HUES6 (cell line): ENCODE results near the gene ATP8A1.
"Not testable (repeated sequence)": the region's sequence is repeated elsewhere in the genome, so short reads cannot be mapped to it uniquely, and the experiment has no call there.

Experiments
- H3K27ac ChIP-seq: 2 replicates; pipeline ENCODE4 v1.7.0; 2013; ENCODE audit warnings: low read depth, mild to moderate bottlenecking, low read length, inconsistent platforms
- H3K27me3 ChIP-seq: 2 replicates; pipeline ENCODE4 v1.6.1; 2013; ENCODE audit warnings: low read length; ENCODE audit not compliant: control insufficient read depth, insufficient read depth
- H3K36me3 ChIP-seq: 2 replicates; pipeline ENCODE4 v1.6.1; 2013; ENCODE audit warnings: low read length; ENCODE audit not compliant: control insufficient read depth, insufficient read depth
- H3K4me1 ChIP-seq: 2 replicates; pipeline ENCODE4 v1.6.1; 2013; ENCODE audit warnings: low read length; ENCODE audit not compliant: control insufficient read depth, insufficient read depth
- H3K4me3 ChIP-seq: 2 replicates; pipeline ENCODE4 v1.5.1; 2013; ENCODE audit warnings: low read depth, low read length
- H3K9ac ChIP-seq: one replicate; pipeline ENCODE4 v1.6.1; 2013; ENCODE audit warnings: mild to moderate bottlenecking, low read length
- H3K9me3 ChIP-seq: 2 replicates; pipeline ENCODE4 v1.6.1; 2013; ENCODE audit warnings: low read depth, low read length; ENCODE audit not compliant: control insufficient read depth, insufficient read depth

The ATP8A1 gene

GRCh38 chr4:42464550-42465094, 192.3 kb downstream of the ATP8A1 start:
- Histone ChIP-seq H3K9ac (no peak overlapping the region), H3K4me1 (no peaks in the 10 kb centered on the region), H3K36me3 (no peaks in the 10 kb centered on the region), H3K9me3 (no peaks in the 10 kb centered on the region), H3K27me3 (no peaks in the 10 kb centered on the region), H3K27ac (no peak overlapping the region), H3K4me3 (no peak overlapping the region)

GRCh38 chr4:42461216-42461615, 195.7 kb downstream of the ATP8A1 start:
- H3K4me1 ChIP-seq: peaks cover 21% of the 10 kb centered on the region
- not testable (repeated sequence) for H3K27me3 ChIP-seq, H3K36me3 ChIP-seq, H3K27ac ChIP-seq, H3K9ac ChIP-seq, H3K9me3 ChIP-seq, H3K4me3 ChIP-seq

- H3K27me3 ChIP-seq: no peaks in the 10 kb centered on the region
- H3K36me3 ChIP-seq: no peaks in the 10 kb centered on the region
- H3K27ac ChIP-seq: no peak overlapping the region
- no peak overlapping the region for H3K4me3 ChIP-seq
- no peak overlapping the region for H3K9ac ChIP-seq
- peaks cover 21% of the 10 kb centered on the region for H3K4me1 ChIP-seq
- H3K9me3 ChIP-seq: no peaks in the 10 kb centered on the region
Measured at GRCh38 chr4:42460043-42460442, 196.9 kb downstream of the ATP8A1 start.

DNA sequence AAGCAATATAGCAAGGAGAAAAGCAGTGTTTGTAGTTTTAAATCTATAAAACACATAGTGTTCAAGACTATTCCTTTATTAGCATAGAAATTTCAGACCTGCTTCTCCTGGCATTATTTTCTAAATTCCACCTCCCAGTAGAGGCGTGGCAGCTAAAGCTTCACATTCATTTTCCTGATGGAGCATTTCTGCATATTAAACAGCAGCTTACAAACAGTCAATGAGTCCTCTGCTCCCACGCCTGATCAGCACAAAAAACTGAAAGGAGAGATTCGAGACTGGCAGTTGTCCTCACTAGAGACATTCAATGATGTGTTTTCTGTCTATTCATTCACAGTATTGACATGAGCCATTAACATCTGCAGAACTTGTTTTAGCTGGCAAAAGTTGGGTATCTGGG, 198.2 kb downstream of the ATP8A1 start:
- Histone ChIP-seq H3K27ac (no peak overlapping the region), H3K4me3 (no peak overlapping the region), H3K9ac (no peak overlapping the region), H3K36me3 (no peaks in the 10 kb centered on the region), H3K4me1 (peaks cover 21% of the 10 kb centered on the region), H3K27me3 (no peaks in the 10 kb centered on the region), H3K9me3 (no peaks in the 10 kb centered on the region)

DNA sequence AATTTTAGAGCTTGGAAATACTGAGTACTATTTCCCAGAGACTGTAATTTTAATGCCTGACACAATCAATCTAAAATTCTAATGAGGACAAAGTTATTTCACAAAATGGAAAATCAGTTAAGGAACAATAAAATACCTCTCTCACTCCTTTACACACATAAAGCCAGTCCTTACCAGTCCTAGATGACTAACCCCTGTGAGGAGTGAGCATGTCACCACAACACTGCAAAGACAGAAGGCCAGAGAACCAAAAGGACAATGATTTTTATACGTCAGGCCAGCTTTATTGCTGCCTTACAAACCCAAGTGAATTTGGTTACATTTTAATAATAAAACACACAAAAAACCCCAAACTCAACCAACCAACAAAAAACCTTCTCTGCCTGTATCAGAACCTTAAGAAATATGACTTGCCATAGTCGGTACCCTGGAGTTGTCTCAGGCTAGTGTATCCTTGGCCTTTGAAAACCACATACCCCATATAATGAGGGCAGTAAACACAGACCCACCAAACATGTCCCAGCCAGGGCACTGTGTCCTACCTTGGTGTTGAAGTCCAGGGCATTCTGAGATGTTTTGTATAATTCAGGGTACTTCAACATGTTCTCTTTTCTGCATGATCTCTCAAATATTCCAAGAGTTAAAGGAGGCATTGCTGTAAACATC, 202.0 kb downstream of the ATP8A1 start:
- Histone ChIP-seq H3K36me3 (no peaks in the 10 kb centered on the region), H3K9me3 (no peaks in the 10 kb centered on the region), H3K4me1 (peaks cover 25% of the 10 kb centered on the region), H3K4me3 (no peak overlapping the region), H3K9ac (no peak overlapping the region), H3K27ac (0 out of 2 replicates have a peak overlapping the region, but pooled peaks have one; percentile 19), H3K27me3 (no peaks in the 10 kb centered on the region)

DNA sequence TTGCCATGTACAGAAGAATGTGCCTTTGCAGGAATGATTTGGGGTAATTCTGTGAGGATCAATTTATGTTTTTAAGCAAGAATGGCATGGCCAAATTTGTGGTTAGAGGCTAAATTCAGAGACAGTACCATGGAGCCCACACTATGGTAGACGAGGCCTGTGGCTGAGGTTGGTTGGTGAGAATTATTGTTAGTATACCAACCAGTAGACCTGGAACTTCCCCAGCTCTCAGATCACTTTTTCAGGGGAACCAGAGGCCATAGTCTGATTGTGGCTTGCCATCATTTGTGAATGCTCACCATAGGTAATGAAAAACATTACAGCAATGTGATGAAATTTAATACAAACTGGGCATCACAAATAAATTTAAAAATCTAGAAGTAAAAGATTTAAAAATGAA, 203.3 kb downstream of the ATP8A1 start:
- H3K4me1 ChIP-seq: peaks cover 21% of the 10 kb centered on the region
- H3K27ac ChIP-seq: no peak overlapping the region
- H3K27me3 ChIP-seq: no peaks in the 10 kb centered on the region
- no peak overlapping the region for H3K4me3 ChIP-seq
- no peaks in the 10 kb centered on the region for H3K36me3 ChIP-seq
- H3K9ac ChIP-seq: no peak overlapping the region
- H3K9me3 ChIP-seq: no peaks in the 10 kb centered on the region

DNA sequence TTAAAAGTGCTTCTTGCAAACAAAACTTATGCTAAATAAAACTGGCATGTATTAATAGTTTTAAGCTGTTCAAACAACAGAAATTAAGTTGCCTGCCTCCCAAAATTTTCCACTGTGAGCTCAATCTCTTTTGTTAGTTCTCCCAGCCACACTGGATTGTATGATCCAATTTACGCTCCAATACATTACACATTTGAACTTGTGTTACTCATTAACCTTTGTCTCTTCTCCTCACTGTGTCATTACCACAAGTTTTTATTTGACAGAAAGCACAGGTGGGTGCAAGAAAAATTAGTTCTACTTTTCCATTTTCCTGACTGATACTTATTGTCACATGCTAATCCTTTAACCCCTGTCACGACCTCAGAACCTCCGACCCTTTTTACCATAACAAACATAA, 204.1 kb downstream of the ATP8A1 start:
- Histone ChIP-seq H3K9ac (no peak overlapping the region), H3K4me3 (no peak overlapping the region), H3K27ac (no peak overlapping the region), H3K9me3 (no peaks in the 10 kb centered on the region), H3K4me1 (peaks cover 14% of the 10 kb centered on the region), H3K36me3 (no peaks in the 10 kb centered on the region), H3K27me3 (no peaks in the 10 kb centered on the region)

- Histone ChIP-seq H3K9me3 (no peaks in the 10 kb centered on the region), H3K9ac (no peak overlapping the region), H3K27me3 (no peaks in the 10 kb centered on the region), H3K4me3 (no peak overlapping the region), H3K4me1 (no peaks in the 10 kb centered on the region), H3K27ac (no peak overlapping the region), H3K36me3 (no peaks in the 10 kb centered on the region)
Measured at GRCh38 chr4:42446823-42447222, 210.1 kb downstream of the ATP8A1 start.

- no peaks in the 10 kb centered on the region for H3K27me3 ChIP-seq
- no peak overlapping the region for H3K9ac ChIP-seq
- no peaks in the 10 kb centered on the region for H3K36me3 ChIP-seq
- no peaks in the 10 kb centered on the region for H3K9me3 ChIP-seq
- no peak overlapping the region for H3K27ac ChIP-seq
- H3K4me1 ChIP-seq: no peaks in the 10 kb centered on the region
- no peak overlapping the region for H3K4me3 ChIP-seq
Measured at GRCh38 chr4:42445038-42445437, 211.9 kb downstream of the ATP8A1 start.

- Histone ChIP-seq H3K27me3 (no peaks in the 10 kb centered on the region), H3K27ac (no peak overlapping the region), H3K9ac (no peak overlapping the region), H3K36me3 (no peaks in the 10 kb centered on the region), H3K4me1 (no peaks in the 10 kb centered on the region; the same call in 1 of the 2 replicates), H3K4me3 (no peak overlapping the region), H3K9me3 (no peaks in the 10 kb centered on the region)
Measured at GRCh38 chr4:42442601-42443000, 214.3 kb downstream of the ATP8A1 start.

GRCh38 chr4:42440083-42440482, 216.8 kb downstream of the ATP8A1 start:
- no peaks in the 10 kb centered on the region for H3K36me3 ChIP-seq

More at GRCh38 chr4:42440083-42440482, 216.8 kb downstream of the ATP8A1 start:
- Histone ChIP-seq H3K9me3 (no peaks in the 10 kb centered on the region), H3K27me3 (no peaks in the 10 kb centered on the region), H3K4me1 (no peaks in the 10 kb centered on the region; the same call in 1 of the 2 replicates), H3K4me3 (no peak overlapping the region), H3K9ac (no peak overlapping the region), H3K27ac (no peak overlapping the region)
